PFSK-1 (cell line): ENCODE data around the gene KIF22.

ENCODE experiments used
- FOXP2 ChIP-seq: optimal IDR thresholded peaks from 2 replicates; pipeline ENCODE3; 2011; ENCODE audit warnings: borderline replicate concordance, control low read depth, inconsistent platforms; ENCODE audit not compliant: insufficient read depth; ENCODE audit errors: extremely low read length, extremely low read depth
- POLR2AphosphoS5 ChIP-seq: IDR thresholded peaks from 2 replicates; pipeline ENCODE4 v1.6.1; 2012; ENCODE audit warnings: low read depth, mild to moderate bottlenecking, control low read depth, low read length, moderate library complexity
- REST ChIP-seq, 2 experiments: IDR thresholded peaks; 2 replicates each; pipeline versions ENCODE4 v1.6.1 to v1.8.0; 2011 to 2012; ENCODE audit warnings: low read depth in 2 of 2, low read length in 2 of 2, control low read depth in 1 of 2, inconsistent platforms in 1 of 2, mild to moderate bottlenecking in 1 of 2, moderate library complexity in 1 of 2; ENCODE audit not compliant: insufficient read depth in 1 of 2
- SIN3A ChIP-seq: IDR thresholded peaks from 2 replicates; pipeline ENCODE4 v1.6.1; 2012; ENCODE audit warnings: mild to moderate bottlenecking, low read length, moderate library complexity, borderline replicate concordance; ENCODE audit not compliant: insufficient read depth
- TAF1 ChIP-seq: IDR thresholded peaks from 2 replicates; pipeline ENCODE4 v1.6.1; 2012; ENCODE audit warnings: low read length, control low read depth, borderline replicate concordance; ENCODE audit not compliant: insufficient read depth

- TF ChIP-seq POLR2AphosphoS5 = no peak
- no peak for TF ChIP-seq REST (IDR thresholded peaks at IDR 0.05; ENCODE audit: insufficient read depth in 1 of 2, low read depth in 2 of 2, low read length in 2 of 2)
- TF ChIP-seq TAF1 = no peak
- no peak for TF ChIP-seq FOXP2
- no peak for TF ChIP-seq SIN3A
These were observed 45.9 kb upstream of the KIF22 start for GRCh38 chr16:29744541-29745101.
